HEK293T (cell line): ENCODE measurements around the gene MAGED2.

Source experiments
- BHLHE40 ChIP-seq: fragments of 450-650 bp; IDR thresholded peaks from 2 replicates; pipeline ENCODE4 v1.6.1; 2016; ENCODE audit warnings: mild to moderate bottlenecking, moderate library complexity, borderline replicate concordance
- ELF4 ChIP-seq: fragments of 450-650 bp; IDR thresholded peaks from 2 replicates; pipeline ENCODE4 v1.6.1; 2017; ENCODE audit warnings: antibody characterized with exemption
- FOXA1 ChIP-seq: fragments of 450-650 bp; IDR thresholded peaks from 2 replicates; pipeline ENCODE4 v1.6.1; 2016; ENCODE audit warnings: mild to moderate bottlenecking
- FOXK2 ChIP-seq: fragments of 450-650 bp; IDR thresholded peaks from 2 replicates; pipeline ENCODE4 v1.6.1; 2016; ENCODE audit warnings: mild to moderate bottlenecking
- LEF1 ChIP-seq: fragments of 450-650 bp; IDR thresholded peaks from 2 replicates; pipeline ENCODE4 v1.6.1; 2017; ENCODE audit warnings: mild to moderate bottlenecking, borderline replicate concordance
- NFRKB ChIP-seq: fragments of 450-650 bp; IDR thresholded peaks from 2 replicates; pipeline ENCODE4 v1.6.1; 2016; ENCODE audit warnings: mild to moderate bottlenecking, moderate library complexity
- SP1 ChIP-seq: fragments of 450-650 bp; IDR thresholded peaks from 2 replicates; pipeline ENCODE4 v1.6.1; 2017

DNA sequence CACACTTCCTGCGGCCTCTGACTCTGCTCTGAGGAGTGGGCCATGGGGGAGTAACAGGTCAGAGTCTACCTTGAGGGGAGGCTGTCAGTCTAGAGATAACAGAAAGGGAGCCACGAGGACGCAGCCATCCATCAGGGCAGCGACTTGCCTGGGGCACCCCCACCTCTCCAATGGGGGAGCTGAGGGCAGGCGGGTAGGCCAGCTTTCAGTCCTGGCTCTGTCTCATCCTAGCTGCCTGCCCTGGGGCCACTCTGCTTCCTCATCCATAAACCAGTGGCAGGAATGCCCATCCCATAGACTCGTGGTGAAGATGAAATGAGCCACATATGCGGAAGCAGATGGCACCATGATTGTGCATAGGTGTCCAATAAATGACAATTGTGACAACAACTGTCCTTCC, 13.2 kb downstream of the MAGED2 start:
- TF ChIP-seq FOXK2 (no peak), SP1 (no peak), LEF1 (no peak), BHLHE40 (no peak), ELF4 (no peak), NFRKB (no peak), FOXA1 (no peak)
